ENCODE results near the gene ADCK2. TPM values are rescaled to one million over a fixed set of nuclear protein-coding genes. Genes with fewer than 3 reads are reported as not detected.
A peak's percentile ranks its signal among the peaks of the same experiment; 100 is the strongest.

ADCK2 gene
- total and polyA plus RNA-seq, 9 of the 15 experiments (the other 6 are each of a cell fraction or from before 2014, with no cell fraction given): 0.08 to 14.3 (median 9.7) TPM

GRCh38 chr7:140696024-140696679 is 23.4 kb downstream of the ADCK2 start (continued):
- TF ChIP-seq ZBTB2 (IDR thresholded peaks at IDR 0.05): peak; percentile 68; the same call in 1 of the 2 replicates
- peak; percentile 8; the same call in 1 of the 2 replicates for TF ChIP-seq RAD51 (IDR thresholded peaks at IDR 0.05; ENCODE audit: borderline replicate concordance, low read depth)

GRCh38 chr7:140696680-140697446 is 24.1 kb downstream of the ADCK2 start, which contains the start of gene NDUFB2:
TSS of gene NDUFB2 (plus strand) at chr7:140696708. CDS start at chr7:140696745, 37 bp downstream.
- Histone ChIP-seq H3K36me3 (ENCODE audit: control insufficient read depth, insufficient read depth, low read length) (peaks cover 24% of the 10 kb centered on the region; the same call in 2 of the 3 replicates), H3K4me1 (replicated peaks in 1 of 2; ENCODE audit: control insufficient read depth in 2 of 2, insufficient read depth in 2 of 2, low read length in 2 of 2) (peaks cover 18 to 33% of the 10 kb centered on the region in 2 experiments; a peak in 3 of 5 replicates), H3K9me3 (replicated peaks; ENCODE audit: control insufficient read depth, insufficient read depth, low read depth, low read length) (no peaks in the 10 kb centered on the region), H3K27ac (ENCODE audit: extremely low read depth, low read depth, low read length) (peak within 1 kb of the TSS; percentile 85), H2AFZ (ENCODE audit: low read depth, low read length) (peak within 1 kb of the TSS; percentile 95), H3K27me3 (ENCODE audit: control insufficient read depth in 2 of 2, insufficient read depth in 2 of 2, low read length in 2 of 2) (no peaks in the 10 kb centered on the region; a peak in 1 of 5 replicates), H3K9ac (ENCODE audit: insufficient read depth in 1 of 2, low read depth in 2 of 2, low read length in 2 of 2) (peak within 1 kb of the TSS; percentile 80 to 95), H3K4me2 (ENCODE audit: insufficient read depth, low read length) (peak within 1 kb of the TSS; percentile 100), H3K4me3 (peak within 1 kb of the TSS; percentile 86), H3K9me1 (ENCODE audit: control insufficient read depth, insufficient read depth, low read length) (peaks cover 3% of the 10 kb centered on the region), H4K20me1 (replicated peaks; ENCODE audit: control insufficient read depth, insufficient read depth, low read length) (0 out of 2 replicates have a peak, but pooled peaks cover 7% of the 10 kb centered on the region), H3K79me2 (ENCODE audit: control insufficient read depth, insufficient read depth, low read length) (peaks cover 50% of the 10 kb centered on the region)
- CTCF ChIA-PET (ENCODE audit: low intra/inter-chr PET ratio): no interaction called here
- no TSS peak for BruUV-seq (replicated peaks)
- peak; percentile 89 to 92 (median 91) for DNase-seq (ENCODE audit: extremely low read depth in 1 of 4, low spot score in 3 of 4)
- in situ Hi-C loops (cut with MboI): no loop called here
- ATAC-seq: peak; percentile 94
- intact Hi-C loops (cut with micrococcal nuclease): loop anchor here (5.0 to 10.0 kb wide), 2 partner anchors 228 to 315 kb away; partner anchors contain the start of genes BRAF and MRPS33
- POLR2A ChIA-PET: interaction anchor here (0.6 to 1.5 kb wide), 11 partner anchors 7 to 404 kb away, joined by 3 to 7 read pairs (median 3); no protein-coding TSS in a partner anchor
- WGBS (ENCODE audit: insufficient coverage, low coverage, missing lambda C conversion rate): under 1% methylated on average over 81 of the region's 82 CpGs
- no peak for FAIRE-seq
- TF ChIP-seq RBM39 (optimal IDR thresholded peaks at IDR 0.05; ENCODE audit: low read depth, low read length) (no peak), RBM25 (IDR thresholded peaks at IDR 0.05; ENCODE audit: low read depth, low read length, severe bottlenecking) (no peak), ETV6 (IDR thresholded peaks at IDR 0.05; ENCODE audit: borderline replicate concordance in 1 of 2, low read depth in 2 of 2, low read length in 1 of 2) (0 out of 4 replicates have a peak, but pooled peaks of 1 of the 2 experiments have one; percentile 18), ETV6 (CRISPR knock-in tag; IDR thresholded peaks at IDR 0.05; ENCODE audit: borderline replicate concordance) (peak; percentile 96; the same call in 1 of the 2 replicates), ILF3 (IDR thresholded peaks at IDR 0.05; ENCODE audit: borderline replicate concordance) (no peak), ATF3 (IDR thresholded peaks at IDR 0.05) (no peak; the same call in 1 of the 2 replicates), ATF3 (CRISPR knock-in tag; conservative IDR thresholded peaks at IDR 0.05) (peak; percentile 79)
